Hepatocyte (in vitro differentiated cells): Measurements from ENCODE around the gene GEMIN4.

Experiments
- CTCF ChIP-seq: fragments of 200-600 bp; sonication (generic); IDR thresholded peaks from 2 replicates; pipeline ENCODE4 v1.5.1; 2016; ENCODE audit warnings: antibody characterized with exemption, mild to moderate bottlenecking; ENCODE audit not compliant: poor library complexity
- EZH2 ChIP-seq: fragments of 200-600 bp; sonication (generic); IDR thresholded peaks from 2 replicates; pipeline ENCODE4 v1.6.1; 2016; ENCODE audit warnings: antibody characterized with exemption, mild to moderate bottlenecking, borderline replicate concordance
- EZH2phosphoT487 ChIP-seq: fragments of 200-600 bp; sonication (generic); IDR thresholded peaks from one replicate; pipeline ENCODE4 v1.6.1; 2018; ENCODE audit warnings: antibody characterized with exemption, mild to moderate bottlenecking, low read depth, moderate library complexity; ENCODE audit not compliant: unreplicated experiment, severe bottlenecking

- no peak for TF ChIP-seq CTCF
- TF ChIP-seq EZH2 = no peak
- TF ChIP-seq EZH2phosphoT487 = no peak
These were observed 39.8 kb upstream of the GEMIN4 start for GRCh38 chr17:791829-792228.
